Natural killer cell (primary cell): ENCODE data around the gene VWF. TPM values are rescaled to one million over a fixed set of nuclear protein-coding genes. Genes with fewer than 3 reads are reported as not detected.
"Not testable (repeated sequence)": the region's sequence is repeated elsewhere in the genome, so short reads cannot be mapped to it uniquely, and the experiment has no call there.

ENCODE experiments used
- ATAC-seq, 3 donors: fragments of 150-1000 bp in 2 of 3; fragments of 200-7000 bp in 1 of 3; cut with Tn5 transposase; 1 replicate in 1 of 3; 2 replicates in 2 of 3; pipeline ENCODE4 v1.10.0; 2021; ENCODE audit warnings: mild to moderate bottlenecking in 2 of 3, moderate library complexity in 2 of 3
- DNase-seq, 2 donors: peaks; one replicate each; pipeline versions ENCODE4 v3.0.0 to v3.0.0-alpha.2; 2013 to 2021; ENCODE audit warnings: mixed read lengths in 1 of 2
- H3K27ac ChIP-seq: one replicate; pipeline ENCODE4 v1.5.1; 2013; ENCODE audit warnings: mild to moderate bottlenecking, low read length
- H3K27me3 ChIP-seq: one replicate; pipeline ENCODE4 v1.6.1; 2013; ENCODE audit warnings: low read length; ENCODE audit not compliant: control insufficient read depth, insufficient read depth
- H3K36me3 ChIP-seq: one replicate; pipeline ENCODE4 v1.6.1; 2013; ENCODE audit warnings: low read length; ENCODE audit not compliant: control insufficient read depth, insufficient read depth
- H3K4me1 ChIP-seq: one replicate; pipeline ENCODE4 v1.6.1; 2013; ENCODE audit warnings: low read length; ENCODE audit not compliant: control insufficient read depth, insufficient read depth
- H3K4me3 ChIP-seq: one replicate; pipeline ENCODE4 v1.5.1; 2013; ENCODE audit warnings: low read length
- H3K9me3 ChIP-seq: one replicate; pipeline ENCODE4 v1.6.1; 2013; ENCODE audit warnings: low read length; ENCODE audit not compliant: control insufficient read depth, insufficient read depth
- H3K27ac Mint-ChIP-seq, 2 donors: one replicate each; pipeline ENCODE4 v1.8.0; 2022; ENCODE audit warnings: mild to moderate bottlenecking in 2 of 2, mixed read lengths in 2 of 2, moderate library complexity in 1 of 2
- H3K27me3 Mint-ChIP-seq, 2 donors: one replicate each; pipeline ENCODE4 v1.8.0; 2022; ENCODE audit warnings: low read depth in 2 of 2, mixed read lengths in 2 of 2
- H3K36me3 Mint-ChIP-seq: one replicate; pipeline ENCODE4 v1.8.0; 2022; ENCODE audit warnings: mixed read lengths
- H3K4me1 Mint-ChIP-seq, 2 donors: one replicate each; pipeline ENCODE4 v1.8.0; 2022; ENCODE audit warnings: mixed read lengths in 2 of 2
- H3K4me3 Mint-ChIP-seq: one replicate; pipeline ENCODE4 v1.8.0; 2022; ENCODE audit warnings: mild to moderate bottlenecking, moderate library complexity, mixed read lengths
- H3K9me3 Mint-ChIP-seq, 2 donors: one replicate each; pipeline ENCODE4 v1.8.0; 2022; ENCODE audit warnings: mixed read lengths in 2 of 2
- CTCF ChIP-seq: fragments of 200-600 bp; IDR thresholded peaks from one replicate; pipeline ENCODE4 v1.8.0; 2022; ENCODE audit warnings: antibody characterized with exemption
- WGBS: methylation state at CpG from one replicate; pipeline ENCODE4 v1.1.7; 2013; ENCODE audit warnings: missing lambda C conversion rate; ENCODE audit not compliant: insufficient coverage; 5-methylcytosine and 5-hydroxymethylcytosine counted together
- intact Hi-C: fragments of 100-400 bp; cut with micrococcal nuclease; formaldehyde crosslinking; loops from one replicate; pipeline ENCODE4 v1.14.2; 2022
- total RNA-seq, 4 donors: library from RNA; stranded (reverse); fragments of 120-200 nt in 1 of 4; gene quantifications; one replicate each; pipeline versions ENCODE4 v1.2.3 to v1.2.4, GENCODE V29; 2013 to 2022

The VWF gene
- total RNA-seq, 3 donors from 2014 or later (not counting 1 experiment from before 2014, with no cell fraction given) = 0.14 to 0.95 (median 0.71) TPM

- intact Hi-C loops = no loop called here
- peak in 1 of 3 donors; percentile 44 for ATAC-seq
- H3K4me1 Mint-ChIP-seq = peaks cover 0 to 2% of the 10 kb centered on the region in 2 donors
- Histone ChIP-seq H3K27ac (no peak overlapping the region), H3K9me3 (no peaks in the 10 kb centered on the region), H3K36me3 (no peaks in the 10 kb centered on the region), H3K4me1 (no peaks in the 10 kb centered on the region), H3K27me3 (no peaks in the 10 kb centered on the region), H3K4me3 (no peak overlapping the region)
- no peak overlapping the region for H3K27ac Mint-ChIP-seq
- no peak for TF ChIP-seq CTCF
- WGBS = 76% methylated on average over 15 of the region's 15 CpGs
- peaks cover 7 to 19% of the 10 kb centered on the region in 2 donors for H3K27me3 Mint-ChIP-seq
- no peak overlapping the region for H3K4me3 Mint-ChIP-seq
- no peak for DNase-seq
- H3K36me3 Mint-ChIP-seq = no peaks in the 10 kb centered on the region
- H3K9me3 Mint-ChIP-seq = no peaks in the 10 kb centered on the region
Observed at GRCh38 chr12:6154730-6155459, 30.4 kb upstream of the VWF start.

GRCh38 chr12:6148722-6149121 lies 24.3 kb upstream of the VWF start:
- H3K9me3 ChIP-seq, H3K36me3 Mint-ChIP-seq, H3K4me1 Mint-ChIP-seq, H3K36me3 ChIP-seq, H3K27me3 ChIP-seq, H3K27me3 Mint-ChIP-seq, H3K9me3 Mint-ChIP-seq, intact Hi-C loops, H3K4me3 Mint-ChIP-seq, H3K4me1 ChIP-seq, DNase-seq, H3K27ac Mint-ChIP-seq, ATAC-seq, H3K4me3 ChIP-seq, H3K27ac ChIP-seq: not testable (repeated sequence)
- 93% methylated on average over 15 of the region's 15 CpGs for WGBS

GRCh38 chr12:6148061-6148460 lies 23.6 kb upstream of the VWF start:
- no peaks in the 10 kb centered on the region for H3K9me3 ChIP-seq
- ATAC-seq (peak in 1 of 3 donors; percentile 37), DNase-seq (no peak)
- TF ChIP-seq CTCF = no peak
- WGBS = no CpG with 5 or more reads among the region's 2 CpGs
- H3K27ac ChIP-seq = no peak overlapping the region
- H3K27ac Mint-ChIP-seq = no peak overlapping the region
- H3K27me3 ChIP-seq = no peaks in the 10 kb centered on the region
- H3K4me3 ChIP-seq = no peak overlapping the region
- peaks cover 9 to 11% of the 10 kb centered on the region in 2 donors for H3K4me1 Mint-ChIP-seq
- H3K36me3 ChIP-seq = no peaks in the 10 kb centered on the region
- no peaks in the 10 kb centered on the region for H3K36me3 Mint-ChIP-seq
- H3K9me3 Mint-ChIP-seq = no peaks in the 10 kb centered on the region
- H3K4me1 ChIP-seq = no peaks in the 10 kb centered on the region
- no peak overlapping the region for H3K4me3 Mint-ChIP-seq
- H3K27me3 Mint-ChIP-seq = peaks cover 0 to 6% of the 10 kb centered on the region in 2 donors
- intact Hi-C loops = no loop called here

GRCh38 chr12:6146951-6147350 lies 22.5 kb upstream of the VWF start:
- no peaks in the 10 kb centered on the region for H3K27me3 ChIP-seq
- Mint-ChIP-seq H3K27ac (no peak overlapping the region), H3K4me1 (peaks cover 9 to 15% of the 10 kb centered on the region in 2 donors), H3K4me3 (no peak overlapping the region), H3K36me3 (no peaks in the 10 kb centered on the region), H3K27me3 (no peaks in the 10 kb centered on the region), H3K9me3 (no peaks in the 10 kb centered on the region)
- ATAC-seq = no peak
- no peak for DNase-seq
- intact Hi-C loops = no loop called here
- no peak for TF ChIP-seq CTCF
- H3K36me3 ChIP-seq = no peaks in the 10 kb centered on the region
- peaks cover under 1% of the 10 kb centered on the region for H3K4me1 ChIP-seq
- H3K9me3 ChIP-seq = no peaks in the 10 kb centered on the region
- no peak overlapping the region for H3K27ac ChIP-seq
- WGBS = 85% methylated on average over 5 of the region's 5 CpGs
- H3K4me3 ChIP-seq = no peak overlapping the region
